Measurements from ENCODE around the gene CYP3A7. TPM values are rescaled to one million over a fixed set of nuclear protein-coding genes. Genes with fewer than 3 reads are reported as not detected.
A peak's percentile ranks its signal among the peaks of the same experiment; 100 is the strongest.

The CYP3A7 gene
- total RNA-seq, 1 experiment from 2014 or later: not detected

DNA sequence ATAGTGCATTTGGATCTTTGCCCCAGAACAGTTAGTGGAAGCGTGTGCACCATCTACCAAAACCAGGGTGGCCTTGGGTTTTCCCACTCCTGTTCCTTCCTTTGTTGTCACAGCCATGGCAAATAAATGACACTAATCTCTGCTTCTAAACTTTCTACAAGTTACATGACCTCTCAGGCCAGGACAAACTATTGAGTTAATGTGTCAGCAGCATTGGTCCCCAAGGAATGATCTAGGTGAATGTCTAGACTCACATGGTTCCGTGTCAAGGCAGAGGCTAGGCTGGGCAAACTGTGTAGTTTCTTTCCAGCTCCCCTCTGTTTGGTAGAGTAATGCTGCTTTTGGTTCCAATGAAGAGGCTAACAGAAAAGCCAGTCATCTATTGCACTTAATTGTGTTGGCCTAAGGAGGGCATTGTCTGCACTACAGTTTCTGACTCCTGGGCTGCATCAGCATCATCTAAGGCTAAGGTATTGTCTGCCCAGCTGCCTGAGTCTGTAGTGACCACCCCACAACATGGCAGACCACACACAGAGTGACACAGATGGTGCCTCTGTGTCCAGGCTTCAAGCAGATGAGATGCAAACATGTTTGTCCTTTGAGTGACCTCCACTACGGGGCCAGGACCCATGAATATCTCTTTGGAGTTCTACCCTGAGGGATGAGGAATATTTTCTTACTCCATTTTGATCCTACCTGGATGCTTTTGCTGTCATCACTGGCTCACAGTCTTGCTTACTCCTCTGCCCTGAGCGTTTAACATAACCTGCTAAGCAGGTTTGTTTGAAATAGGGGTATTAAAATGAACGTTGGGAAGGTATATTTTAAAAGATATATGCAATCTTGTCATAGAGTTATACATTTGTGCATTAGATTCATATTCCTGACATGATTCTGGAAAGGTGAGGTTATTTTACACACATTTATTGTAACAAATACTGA, 47.3 kb upstream of the CYP3A7 start:
- CTCF ChIA-PET: no interaction called here
- H3K4me2 ChIP-seq (ENCODE audit: low read length): no peak overlapping the region
- H3K27me3 ChIP-seq (ENCODE audit: low read length): peaks cover 12% of the 10 kb centered on the region; the same call in 1 of the 2 replicates
- no peak overlapping the region for H3K9ac ChIP-seq (ENCODE audit: low read length)
- no peaks in the 10 kb centered on the region for H3K4me1 ChIP-seq (ENCODE audit: insufficient read depth, low read length)
- H3K36me3 ChIP-seq (ENCODE audit: low read depth, low read length): no peaks in the 10 kb centered on the region
- no peak overlapping the region for H3K4me3 ChIP-seq (ENCODE audit: low read length)
- H3K9me3 ChIP-seq (ENCODE audit: low read length): no peaks in the 10 kb centered on the region
- H3K27ac ChIP-seq (ENCODE audit: low read length): no peak overlapping the region
- DNase-seq (peak; percentile 11), ATAC-seq (no peak)
- no peaks in the 10 kb centered on the region for H4K20me1 ChIP-seq (ENCODE audit: low read length)
- no peak overlapping the region for H2AFZ ChIP-seq (ENCODE audit: low read length)
- POLR2A ChIA-PET (ENCODE audit: unreplicated experiment): no interaction called here
- no peaks in the 10 kb centered on the region for H3K79me2 ChIP-seq (ENCODE audit: low read length)
- BruUV-seq (replicated peaks): no TSS peak
- H3K9me2 ChIP-seq (replicated peaks; ENCODE audit: low read length): no peaks in the 10 kb centered on the region
- H3F3A ChIP-seq (ENCODE audit: low read length, unreplicated experiment): no peaks in the 10 kb centered on the region
- intact Hi-C loops (cut with micrococcal nuclease): no loop called here
- TF ChIP-seq EZH2 (IDR thresholded peaks at IDR 0.05; ENCODE audit: low read length, unreplicated experiment): no peak
- no peak for TF ChIP-seq CTCF (conservative IDR thresholded peaks at IDR 0.05; ENCODE audit: low read depth, low read length)
- no peak for TF ChIP-seq EZH2phosphoT487 (IDR thresholded peaks at IDR 0.05; ENCODE audit: borderline replicate concordance, low read length)

GRCh38 chr7:99780588-99780987, 45.6 kb upstream of the CYP3A7 start:
- Histone ChIP-seq H3K27me3 (ENCODE audit: low read length) (0 out of 2 replicates have a peak, but pooled peaks cover 12% of the 10 kb centered on the region), H3K4me1 (ENCODE audit: insufficient read depth, low read length) (no peaks in the 10 kb centered on the region), H3K9me3 (ENCODE audit: low read length) (no peaks in the 10 kb centered on the region), H3K27ac (ENCODE audit: low read length) (no peak overlapping the region), H3K4me2 (ENCODE audit: low read length) (no peak overlapping the region), H2AFZ (ENCODE audit: low read length) (no peak overlapping the region), H3K9ac (ENCODE audit: low read length) (no peak overlapping the region), H4K20me1 (ENCODE audit: low read length) (no peaks in the 10 kb centered on the region), H3K36me3 (ENCODE audit: low read depth, low read length) (no peaks in the 10 kb centered on the region), H3K9me2 (replicated peaks; ENCODE audit: low read length) (no peaks in the 10 kb centered on the region), H3K79me2 (ENCODE audit: low read length) (no peaks in the 10 kb centered on the region), H3K4me3 (ENCODE audit: low read length) (no peak overlapping the region), H3F3A (ENCODE audit: low read length, unreplicated experiment) (no peaks in the 10 kb centered on the region)
- CTCF ChIA-PET: no interaction called here
- DNase-seq (no peak), ATAC-seq (no peak)
- BruUV-seq (replicated peaks): no TSS peak
- POLR2A ChIA-PET (ENCODE audit: unreplicated experiment): no interaction called here
- TF ChIP-seq EZH2phosphoT487 (IDR thresholded peaks at IDR 0.05; ENCODE audit: borderline replicate concordance, low read length) (no peak), EZH2 (IDR thresholded peaks at IDR 0.05; ENCODE audit: low read length, unreplicated experiment) (no peak)
- intact Hi-C loops (cut with micrococcal nuclease): no loop called here

GRCh38 chr7:99779949-99780348, 45.0 kb upstream of the CYP3A7 start:
- H2AFZ ChIP-seq (ENCODE audit: low read length): no peak overlapping the region
- intact Hi-C loops (cut with micrococcal nuclease): no loop called here
- no peaks in the 10 kb centered on the region for H3K4me1 ChIP-seq (ENCODE audit: insufficient read depth, low read length)
- no peaks in the 10 kb centered on the region for H4K20me1 ChIP-seq (ENCODE audit: low read length)
- no peaks in the 10 kb centered on the region for H3K36me3 ChIP-seq (ENCODE audit: low read depth, low read length)
- TF ChIP-seq EZH2 (IDR thresholded peaks at IDR 0.05; ENCODE audit: low read length, unreplicated experiment) (no peak), EZH2phosphoT487 (IDR thresholded peaks at IDR 0.05; ENCODE audit: borderline replicate concordance, low read length) (no peak), CTCF (conservative IDR thresholded peaks at IDR 0.05; ENCODE audit: low read depth, low read length) (no peak)
- no peak for ATAC-seq
- no TSS peak for BruUV-seq (replicated peaks)
- H3K4me2 ChIP-seq (ENCODE audit: low read length): no peak overlapping the region
- ChIA-PET POLR2A (ENCODE audit: unreplicated experiment) (no interaction called here), CTCF (no interaction called here)
- H3K9me2 ChIP-seq (replicated peaks; ENCODE audit: low read length): no peaks in the 10 kb centered on the region
- no peak overlapping the region for H3K9ac ChIP-seq (ENCODE audit: low read length)
- H3K9me3 ChIP-seq (ENCODE audit: low read length): no peaks in the 10 kb centered on the region
- H3K27ac ChIP-seq (ENCODE audit: low read length): no peak overlapping the region
- 0 out of 2 replicates have a peak, but pooled peaks cover 12% of the 10 kb centered on the region for H3K27me3 ChIP-seq (ENCODE audit: low read length)
- no peaks in the 10 kb centered on the region for H3F3A ChIP-seq (ENCODE audit: low read length, unreplicated experiment)
- no peaks in the 10 kb centered on the region for H3K79me2 ChIP-seq (ENCODE audit: low read length)
- DNase-seq: no peak
- H3K4me3 ChIP-seq (ENCODE audit: low read length): no peak overlapping the region

Data from PC-3 (cell line).